WTC11 (cell line): ENCODE results near the gene MAGI2. TPM values are rescaled to one million over a fixed set of nuclear protein-coding genes. Genes with fewer than 3 reads are reported as not detected.

Experiments used
- ATAC-seq: fragments of 200-7000 bp; cut with Tn5 transposase; 2 replicates; pipeline ENCODE4 v1.10.0; 2021; ENCODE audit warnings: mild to moderate bottlenecking, moderate library complexity
- CTCF ChIA-PET: fragments of 300-600 bp; sonication (Branson Sonifier 250); formaldehyde crosslinking; loops from one replicate; lab custom pipeline; 2021; ENCODE audit warnings: antibody characterized with exemption; lab: Charles Lee
- POLR2A ChIA-PET: fragments of 350-600 bp; sonication (Branson Sonifier 250); formaldehyde crosslinking; loops from one replicate; lab custom pipeline; 2021; ENCODE audit warnings: antibody characterized with exemption; lab: Charles Lee
- DNase-seq: peaks from one replicate; pipeline ENCODE4 v3.0.0; 2021; ENCODE audit warnings: low spot score
- H3K27ac Mint-ChIP-seq: 2 replicates; pipeline ENCODE4 v1.8.0; 2021; ENCODE audit warnings: mixed read lengths
- H3K27me3 Mint-ChIP-seq: 2 replicates; pipeline ENCODE4 v1.8.0; 2021; ENCODE audit warnings: low read depth, mild to moderate bottlenecking, moderate library complexity, mixed read lengths
- H3K36me3 Mint-ChIP-seq: 2 replicates; pipeline ENCODE4 v1.8.0; 2021; ENCODE audit warnings: mixed read lengths
- H3K4me1 Mint-ChIP-seq: 2 replicates; pipeline ENCODE4 v1.8.0; 2022; ENCODE audit warnings: mixed read lengths
- H3K4me3 Mint-ChIP-seq: 2 replicates; pipeline ENCODE4 v1.8.0; 2021; ENCODE audit warnings: mild to moderate bottlenecking, moderate library complexity, mixed read lengths
- H3K9me3 Mint-ChIP-seq: 2 replicates; pipeline ENCODE4 v1.8.0; 2021; ENCODE audit warnings: mixed read lengths
- ATF6 ChIP-seq: sonication (generic); formaldehyde crosslinking; IDR thresholded peaks from 2 replicates; pipeline ENCODE4 v1.8.1; 2023; ENCODE audit warnings: mild to moderate bottlenecking, missing genetic modification reagents
- CBFB ChIP-seq: sonication (generic); formaldehyde crosslinking; IDR thresholded peaks from 2 replicates; pipeline ENCODE4 v1.8.1; 2022; ENCODE audit warnings: mild to moderate bottlenecking, low read depth, missing genetic modification reagents
- ELF4 ChIP-seq: sonication (generic); formaldehyde crosslinking; IDR thresholded peaks from 2 replicates; pipeline ENCODE4 v1.8.1; 2022; ENCODE audit warnings: low read depth, mild to moderate bottlenecking, moderate library complexity, missing genetic modification reagents
- ESRRA ChIP-seq: sonication (generic); formaldehyde crosslinking; IDR thresholded peaks from 2 replicates; pipeline ENCODE4 v1.8.1; 2022; ENCODE audit warnings: mild to moderate bottlenecking, missing genetic modification reagents, borderline replicate concordance
- GABPB1 ChIP-seq: sonication (generic); formaldehyde crosslinking; IDR thresholded peaks from 2 replicates; pipeline ENCODE4 v1.8.1; 2023; ENCODE audit warnings: mild to moderate bottlenecking, missing genetic modification reagents
- GTF2I ChIP-seq: fragments of 250-450 bp; sonication (Bioruptor Pico); conservative IDR thresholded peaks from 2 replicates; pipeline ENCODE4 v1.4.0; 2021; ENCODE audit warnings: mild to moderate bottlenecking
- HMGXB4 ChIP-seq: sonication (generic); formaldehyde crosslinking; IDR thresholded peaks from 2 replicates; pipeline ENCODE4 v1.8.1; 2023; ENCODE audit warnings: mild to moderate bottlenecking, moderate library complexity, missing genetic modification reagents
- IRF2 ChIP-seq: sonication (generic); formaldehyde crosslinking; IDR thresholded peaks from 2 replicates; pipeline ENCODE4 v1.8.0; 2022; ENCODE audit warnings: low read depth, missing genetic modification reagents, borderline replicate concordance
- JAZF1 ChIP-seq: fragments of 250-450 bp; sonication (Bioruptor Pico); IDR thresholded peaks from 2 replicates; pipeline ENCODE4 v1.9.0; 2021; ENCODE audit warnings: moderate library complexity, mild to moderate bottlenecking, inconsistent platforms
- JUN ChIP-seq: sonication (generic); formaldehyde crosslinking; IDR thresholded peaks from 2 replicates; pipeline ENCODE4 v1.8.0; 2023; ENCODE audit warnings: mild to moderate bottlenecking, missing genetic modification reagents
- KAT7 ChIP-seq: sonication (generic); formaldehyde crosslinking; IDR thresholded peaks from 2 replicates; pipeline ENCODE4 v1.8.1; 2023; ENCODE audit warnings: missing genetic modification reagents, mild to moderate bottlenecking, borderline replicate concordance
- MAX ChIP-seq: sonication (generic); formaldehyde crosslinking; IDR thresholded peaks from 2 replicates; pipeline ENCODE4 v1.8.0; 2022; ENCODE audit warnings: mild to moderate bottlenecking, missing genetic modification reagents
- NR2C2 ChIP-seq: sonication (generic); formaldehyde crosslinking; IDR thresholded peaks from 2 replicates; pipeline ENCODE4 v1.8.0; 2022; ENCODE audit warnings: mild to moderate bottlenecking, missing genetic modification reagents
- NR3C1 ChIP-seq: sonication (generic); formaldehyde crosslinking; conservative IDR thresholded peaks from 2 replicates; pipeline ENCODE4 v1.8.1; 2023; ENCODE audit warnings: low read depth, mild to moderate bottlenecking, missing genetic modification reagents
- PRDM15 ChIP-seq: sonication (generic); formaldehyde crosslinking; IDR thresholded peaks from 2 replicates; pipeline ENCODE4 v1.8.0; 2022; ENCODE audit warnings: missing genetic modification reagents
- RORB ChIP-seq: fragments of 250-450 bp; sonication (Bioruptor Pico); IDR thresholded peaks from 2 replicates; pipeline ENCODE4 v1.9.0; 2021; ENCODE audit warnings: mild to moderate bottlenecking
- SMAD4 ChIP-seq: sonication (generic); formaldehyde crosslinking; IDR thresholded peaks from 2 replicates; pipeline ENCODE4 v1.8.0; 2022; ENCODE audit warnings: mild to moderate bottlenecking, missing genetic modification reagents
- TCF7 ChIP-seq: sonication (generic); formaldehyde crosslinking; IDR thresholded peaks from 2 replicates; pipeline ENCODE4 v1.8.0; 2022; ENCODE audit warnings: mild to moderate bottlenecking, low read depth, missing genetic modification reagents, moderate library complexity
- TEAD4 ChIP-seq: sonication (generic); formaldehyde crosslinking; IDR thresholded peaks from 2 replicates; pipeline ENCODE4 v1.8.0; 2022; ENCODE audit warnings: mild to moderate bottlenecking, missing genetic modification reagents
- TP53 ChIP-seq: sonication (generic); formaldehyde crosslinking; IDR thresholded peaks from 2 replicates; pipeline ENCODE4 v1.8.1; 2023; ENCODE audit warnings: mild to moderate bottlenecking, missing genetic modification reagents
- ZBTB21 ChIP-seq: sonication (generic); formaldehyde crosslinking; IDR thresholded peaks from 2 replicates; pipeline ENCODE4 v1.8.1; 2023; ENCODE audit warnings: mild to moderate bottlenecking, missing genetic modification reagents, borderline replicate concordance
- ZBTB43 ChIP-seq: sonication (generic); formaldehyde crosslinking; IDR thresholded peaks from 2 replicates; pipeline ENCODE4 v1.8.1; 2023; ENCODE audit warnings: mild to moderate bottlenecking, missing genetic modification reagents
- ZNF138 ChIP-seq: sonication (generic); formaldehyde crosslinking; conservative IDR thresholded peaks from 2 replicates; pipeline ENCODE4 v1.8.1; 2022; ENCODE audit warnings: mild to moderate bottlenecking, moderate library complexity, missing genetic modification reagents
- total RNA-seq: library from RNA; stranded (reverse); gene quantifications from 3 replicates; pipeline ENCODE4 v1.2.3, GENCODE V29; 2021

Gene MAGI2
- total RNA-seq, 1 experiment from 2014 or later = 26.6 TPM

- TF ChIP-seq MAX (no peak), RORB (no peak), ZBTB43 (CRISPR knock-in tag) (no peak), NR3C1 (CRISPR knock-in tag) (no peak), ZNF138 (CRISPR knock-in tag) (no peak), SMAD4 (no peak)
- CTCF ChIA-PET = interaction anchor here (1.0 kb wide), 1 partner anchor 40 kb away, joined by 3 read pairs; no protein-coding TSS in a partner anchor
- H3K27ac Mint-ChIP-seq = no peak overlapping the region
- no peaks in the 10 kb centered on the region for H3K36me3 Mint-ChIP-seq
- no peaks in the 10 kb centered on the region for H3K9me3 Mint-ChIP-seq
- no peaks in the 10 kb centered on the region for H3K4me1 Mint-ChIP-seq
- H3K4me3 Mint-ChIP-seq = no peak overlapping the region
- no peaks in the 10 kb centered on the region for H3K27me3 Mint-ChIP-seq
- DNase-seq (no peak), ATAC-seq (no peak)
- POLR2A ChIA-PET = no interaction called here
These were observed 195.5 kb downstream of the MAGI2 start for GRCh38 chr7:79257959-79258358.

- Mint-ChIP-seq H3K27ac (no peak overlapping the region), H3K9me3 (peaks cover 8% of the 10 kb centered on the region), H3K4me1 (no peaks in the 10 kb centered on the region), H3K27me3 (no peaks in the 10 kb centered on the region), H3K4me3 (no peak overlapping the region), H3K36me3 (no peaks in the 10 kb centered on the region)
- POLR2A ChIA-PET = no interaction called here
- peak; percentile 89 for ATAC-seq
- TF ChIP-seq NR2C2 (CRISPR knock-in tag) = no peak
- TF ChIP-seq ZNF138 (CRISPR knock-in tag) = no peak
- TF ChIP-seq CBFB (CRISPR knock-in tag) = no peak
- no peak for TF ChIP-seq TCF7
- no peak for TF ChIP-seq TEAD4
- TF ChIP-seq ESRRA (CRISPR knock-in tag) = no peak
- no peak for TF ChIP-seq TP53 (CRISPR knock-in tag)
- no peak for TF ChIP-seq IRF2 (CRISPR knock-in tag)
- no peak for TF ChIP-seq ELF4
- TF ChIP-seq KAT7 (CRISPR knock-in tag) = no peak
- no peak for TF ChIP-seq HMGXB4
- no peak for DNase-seq
- CTCF ChIA-PET = interaction anchor here (0.7 to 1.3 kb wide), 3 partner anchors 69 to 1225 kb away, joined by 3 read pairs; no protein-coding TSS in a partner anchor
These were observed 207.7 kb downstream of the MAGI2 start for GRCh38 chr7:79245623-79246249.

- POLR2A ChIA-PET = no interaction called here
- peaks cover 8% of the 10 kb centered on the region for H3K9me3 Mint-ChIP-seq
- H3K4me1 Mint-ChIP-seq = no peaks in the 10 kb centered on the region
- no peak overlapping the region for H3K4me3 Mint-ChIP-seq
- CTCF ChIA-PET = no interaction called here
- ATAC-seq (no peak), DNase-seq (no peak)
- H3K36me3 Mint-ChIP-seq = no peaks in the 10 kb centered on the region
- H3K27me3 Mint-ChIP-seq = no peaks in the 10 kb centered on the region
- no peak overlapping the region for H3K27ac Mint-ChIP-seq
- no peak for TF ChIP-seq GTF2I (CRISPR knock-in tag)
- TF ChIP-seq JUN (CRISPR knock-in tag) = no peak
- TF ChIP-seq ATF6 (CRISPR knock-in tag) = no peak
- no peak for TF ChIP-seq JAZF1 (CRISPR knock-in tag)
- no peak for TF ChIP-seq HMGXB4
- TF ChIP-seq ZBTB21 = no peak
- TF ChIP-seq PRDM15 (CRISPR knock-in tag) = no peak
- no peak for TF ChIP-seq ELF4
- no peak for TF ChIP-seq GABPB1 (CRISPR knock-in tag)
These were observed 209.0 kb downstream of the MAGI2 start for GRCh38 chr7:79244482-79244881.
